ENCODE measurements around the gene HNRNPAB. TPM values are rescaled to one million over a fixed set of nuclear protein-coding genes. Genes with fewer than 3 reads are reported as not detected.

The HNRNPAB gene
- total and polyA plus RNA-seq, 9 of the 15 experiments (the other 6 are each of a cell fraction or from before 2014, with no cell fraction given), result 34.6 to 425 (median 236) TPM

- Histone ChIP-seq H3K79me2 (ENCODE audit: control insufficient read depth, insufficient read depth, low read length) (no peaks in the 10 kb centered on the region), H3K27ac (ENCODE audit: extremely low read depth, low read depth, low read length) (no peak overlapping the region), H3K9ac (ENCODE audit: insufficient read depth in 1 of 2, low read depth in 2 of 2, low read length in 2 of 2) (no peak overlapping the region), H4K20me1 (replicated peaks; ENCODE audit: control insufficient read depth, insufficient read depth, low read length) (no peaks in the 10 kb centered on the region), H3K9me1 (ENCODE audit: control insufficient read depth, insufficient read depth, low read length) (no peaks in the 10 kb centered on the region), H2AFZ (ENCODE audit: low read depth, low read length) (no peak overlapping the region), H3K4me2 (ENCODE audit: insufficient read depth, low read length) (no peak overlapping the region), H3K27me3 (ENCODE audit: control insufficient read depth in 2 of 2, insufficient read depth in 2 of 2, low read length in 2 of 2) (peaks cover 0 to 8% of the 10 kb centered on the region in 2 experiments; a peak in 3 of 5 replicates), H3K4me3 (no peak overlapping the region), H3K36me3 (ENCODE audit: control insufficient read depth, insufficient read depth, low read length) (no peaks in the 10 kb centered on the region), H3K4me1 (replicated peaks in 1 of 2; ENCODE audit: control insufficient read depth in 2 of 2, insufficient read depth in 2 of 2, low read length in 2 of 2) (peaks cover 5 to 14% of the 10 kb centered on the region in 2 experiments; a peak in 3 of 5 replicates), H3K9me3 (replicated peaks; ENCODE audit: control insufficient read depth, insufficient read depth, low read depth, low read length) (no peaks in the 10 kb centered on the region; the same call in 1 of the 2 replicates)
- intact Hi-C loops (cut with micrococcal nuclease), result no loop called here
- FAIRE-seq, result no peak
- no peak for TF ChIP-seq FOXA3 (CRISPR knock-in tag; conservative IDR thresholded peaks at IDR 0.05 in 1 of 2, IDR thresholded peaks at IDR 0.05 in 1 of 2)
- no peak for TF ChIP-seq NUFIP1 (IDR thresholded peaks at IDR 0.05; ENCODE audit: partially characterized antibody)
- no peak for TF ChIP-seq HEY1 (CRISPR knock-in tag; IDR thresholded peaks at IDR 0.05; ENCODE audit: borderline replicate concordance)
- CTCF ChIA-PET (ENCODE audit: low intra/inter-chr PET ratio), result no interaction called here
- in situ Hi-C loops (cut with MboI), result no loop called here
- ATAC-seq, result no peak
- no peak for DNase-seq (ENCODE audit: extremely low read depth in 1 of 4, low spot score in 3 of 4)
- no TSS peak for BruUV-seq (replicated peaks)
- POLR2A ChIA-PET, result no interaction called here
- WGBS (ENCODE audit: insufficient coverage, low coverage, missing lambda C conversion rate), result 3% methylated on average over 2 of the region's 2 CpGs
These were observed 14.9 kb upstream of the HNRNPAB start for GRCh38 chr5:178189433-178189832.

GRCh38 chr5:178191661-178192060 lies 12.7 kb upstream of the HNRNPAB start:
- no peaks in the 10 kb centered on the region for H3K36me3 ChIP-seq (ENCODE audit: control insufficient read depth, insufficient read depth, low read length)
- no peak overlapping the region for H3K27ac ChIP-seq (ENCODE audit: extremely low read depth, low read depth, low read length)
- ChIA-PET CTCF (ENCODE audit: low intra/inter-chr PET ratio) (no interaction called here), POLR2A (no interaction called here)
- FAIRE-seq (no peak), DNase-seq (ENCODE audit: extremely low read depth in 1 of 4, low spot score in 3 of 4) (no peak), ATAC-seq (no peak)
- no peaks in the 10 kb centered on the region for H3K79me2 ChIP-seq (ENCODE audit: control insufficient read depth, insufficient read depth, low read length)
- no peak overlapping the region for H3K4me2 ChIP-seq (ENCODE audit: insufficient read depth, low read length)
- peaks cover 0 to 14% of the 10 kb centered on the region in 2 experiments; a peak in 3 of 5 replicates for H3K4me1 ChIP-seq (replicated peaks in 1 of 2; ENCODE audit: control insufficient read depth in 2 of 2, insufficient read depth in 2 of 2, low read length in 2 of 2)
- no peak overlapping the region for H3K9ac ChIP-seq (ENCODE audit: insufficient read depth in 1 of 2, low read depth in 2 of 2, low read length in 2 of 2)
- no peak overlapping the region for H2AFZ ChIP-seq (ENCODE audit: low read depth, low read length)
- no peaks in the 10 kb centered on the region; the same call in 1 of the 2 replicates for H3K9me3 ChIP-seq (replicated peaks; ENCODE audit: control insufficient read depth, insufficient read depth, low read depth, low read length)
- no TSS peak for BruUV-seq (replicated peaks)
- intact Hi-C loops (cut with micrococcal nuclease), result no loop called here
- no peaks in the 10 kb centered on the region for H3K9me1 ChIP-seq (ENCODE audit: control insufficient read depth, insufficient read depth, low read length)
- no peak overlapping the region for H3K4me3 ChIP-seq
- 50% methylated on average over 4 of the region's 4 CpGs for WGBS (ENCODE audit: insufficient coverage, low coverage, missing lambda C conversion rate)
- in situ Hi-C loops (cut with MboI), result no loop called here
- H4K20me1 ChIP-seq (replicated peaks; ENCODE audit: control insufficient read depth, insufficient read depth, low read length), result no peaks in the 10 kb centered on the region
- H3K27me3 ChIP-seq (ENCODE audit: control insufficient read depth in 2 of 2, insufficient read depth in 2 of 2, low read length in 2 of 2), result peaks cover 5 to 16% of the 10 kb centered on the region in 2 experiments; a peak in 3 of 5 replicates
- TF ChIP-seq SMARCA5 (IDR thresholded peaks at IDR 0.05), result no peak
- TF ChIP-seq DPF2 (IDR thresholded peaks at IDR 0.05), result no peak
- TF ChIP-seq, protein P1, sequence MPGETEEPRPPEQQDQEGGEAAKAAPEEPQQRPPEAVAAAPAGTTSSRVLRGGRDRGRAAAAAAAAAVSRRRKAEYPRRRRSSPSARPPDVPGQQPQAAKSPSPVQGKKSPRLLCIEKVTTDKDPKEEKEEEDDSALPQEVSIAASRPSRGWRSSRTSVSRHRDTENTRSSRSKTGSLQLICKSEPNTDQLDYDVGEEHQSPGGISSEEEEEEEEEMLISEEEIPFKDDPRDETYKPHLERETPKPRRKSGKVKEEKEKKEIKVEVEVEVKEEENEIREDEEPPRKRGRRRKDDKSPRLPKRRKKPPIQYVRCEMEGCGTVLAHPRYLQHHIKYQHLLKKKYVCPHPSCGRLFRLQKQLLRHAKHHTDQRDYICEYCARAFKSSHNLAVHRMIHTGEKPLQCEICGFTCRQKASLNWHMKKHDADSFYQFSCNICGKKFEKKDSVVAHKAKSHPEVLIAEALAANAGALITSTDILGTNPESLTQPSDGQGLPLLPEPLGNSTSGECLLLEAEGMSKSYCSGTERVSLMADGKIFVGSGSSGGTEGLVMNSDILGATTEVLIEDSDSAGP (CRISPR knock-in tag; IDR thresholded peaks at IDR 0.05), result no peak
- TF ChIP-seq ARNT (IDR thresholded peaks at IDR 0.05), result no peak
- no peak for TF ChIP-seq EWSR1 (IDR thresholded peaks at IDR 0.05; ENCODE audit: borderline replicate concordance, low read depth, partially characterized antibody)
- TF ChIP-seq E2F4 (CRISPR knock-in tag; IDR thresholded peaks at IDR 0.05; ENCODE audit: low read depth), result no peak
- TF ChIP-seq OTX1 (CRISPR knock-in tag; IDR thresholded peaks at IDR 0.05), result no peak
- TF ChIP-seq PTRF (tag; IDR thresholded peaks at IDR 0.05), result no peak
- TF ChIP-seq ZNF134 (CRISPR knock-in tag; conservative IDR thresholded peaks at IDR 0.05), result no peak
- TF ChIP-seq TOE1 (IDR thresholded peaks at IDR 0.05; ENCODE audit: borderline replicate concordance), result no peak
- TF ChIP-seq TOE1 (CRISPR knock-in tag; IDR thresholded peaks at IDR 0.05; ENCODE audit: borderline replicate concordance, low read depth), result no peak
- TF ChIP-seq CAMTA2 (CRISPR knock-in tag; conservative IDR thresholded peaks at IDR 0.05), result no peak
- TF ChIP-seq FOXP1 (CRISPR knock-in tag; IDR thresholded peaks at IDR 0.05), result no peak

All from K562 (cell line).